GM19043 (cell line): Measurements from ENCODE around the gene TMEM238.

Source experiments
- ATAC-seq: cut with Tn5 transposase; IDR thresholded peaks from one replicate; pipeline ENCODE4 v1.9.1; 2021; ENCODE audit warnings: low read depth; ENCODE audit not compliant: unreplicated experiment

Gene TMEM238

GRCh38 chr19:55360902-55361301 is 23.2 kb downstream of the TMEM238 start:
- no peak for ATAC-seq

- ATAC-seq = no peak
Measured at GRCh38 chr19:55358943-55359908, 24.9 kb downstream of the TMEM238 start.

DNA sequence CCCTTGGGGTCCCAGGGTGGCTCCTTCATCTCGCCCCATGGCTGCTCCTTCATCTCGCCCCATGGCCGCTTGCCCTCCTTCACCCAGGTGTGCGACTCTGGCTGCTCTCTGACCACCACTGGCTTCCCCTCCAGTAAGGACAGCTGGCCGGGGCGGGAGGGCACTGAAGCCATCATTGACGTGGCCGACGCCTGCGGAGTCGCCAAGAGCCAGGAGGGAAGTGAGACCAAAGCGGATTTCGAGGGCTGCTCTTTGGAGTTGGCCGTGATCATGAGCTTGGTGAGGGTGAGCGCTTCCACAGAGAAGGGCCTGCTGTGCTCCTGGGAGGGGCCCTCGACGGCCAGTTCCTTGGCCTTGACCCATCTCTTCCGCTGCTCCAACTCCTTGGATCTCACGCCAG is 25.6 kb downstream of the TMEM238 start:
- ATAC-seq = no peak

- ATAC-seq = no peak
Measured at GRCh38 chr19:55355213-55355821, 28.8 kb downstream of the TMEM238 start.

GRCh38 chr19:55354698-55355212 is 29.3 kb downstream of the TMEM238 start, which contains the start of gene COX6B2:
COX6B2 (minus strand) TSS chr19:55354719; CDS start chr19:55354521, 198 bp downstream.
- no peak for ATAC-seq

- ATAC-seq = no peak
Measured at GRCh38 chr19:55353803-55354697, 30.0 kb downstream of the TMEM238 start.

- no peak for ATAC-seq
Measured at GRCh38 chr19:55353356-55353802, 30.7 kb downstream of the TMEM238 start.

GRCh38 chr19:55352549-55353145 is 31.4 kb downstream of the TMEM238 start:
- no peak for ATAC-seq

GRCh38 chr19:55352040-55352439 is 32.1 kb downstream of the TMEM238 start:
- ATAC-seq = no peak

GRCh38 chr19:55350620-55351315 is 33.3 kb downstream of the TMEM238 start:
- ATAC-seq = no peak

- no peak for ATAC-seq
Measured at GRCh38 chr19:55348317-55349034, 35.6 kb downstream of the TMEM238 start.

- no peak for ATAC-seq
Measured at GRCh38 chr19:55347442-55348009, 36.6 kb downstream of the TMEM238 start.

DNA sequence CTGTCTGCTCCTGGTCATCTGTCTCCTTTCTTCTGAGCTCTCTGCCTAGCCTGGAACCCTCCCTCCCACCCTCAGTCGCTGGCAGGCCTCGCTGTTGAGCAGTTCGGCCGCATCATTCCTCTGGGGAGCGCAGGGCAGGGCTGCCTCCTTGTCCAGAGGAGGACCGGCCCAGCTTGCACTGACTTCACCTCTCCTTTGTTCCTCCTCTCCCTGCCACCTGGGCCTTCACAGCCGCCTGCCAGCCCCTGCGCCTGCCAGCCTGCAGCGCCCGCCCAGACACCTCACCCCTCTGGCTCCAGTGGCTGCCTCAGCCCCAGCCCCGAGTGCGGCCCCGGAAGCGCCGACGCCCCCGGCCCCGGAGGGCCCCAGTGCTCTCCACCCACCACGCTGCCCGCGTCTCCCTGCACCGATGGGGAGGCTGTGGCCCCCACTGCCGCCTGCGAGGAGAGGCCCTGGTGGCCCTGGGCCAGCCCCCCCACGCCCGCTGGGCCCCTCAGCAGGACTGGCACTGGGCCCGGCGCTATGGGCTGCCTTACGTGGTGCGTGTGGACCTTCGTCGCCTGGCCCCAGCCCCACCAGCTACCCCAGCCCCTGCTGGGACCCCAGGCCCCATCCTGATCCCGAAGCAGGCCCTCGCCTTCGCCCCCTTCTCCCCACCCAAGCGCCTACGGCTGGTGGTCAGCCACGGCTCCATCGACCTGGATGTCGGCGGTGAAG is 37.2 kb downstream of the TMEM238 start:
- no peak for ATAC-seq

DNA sequence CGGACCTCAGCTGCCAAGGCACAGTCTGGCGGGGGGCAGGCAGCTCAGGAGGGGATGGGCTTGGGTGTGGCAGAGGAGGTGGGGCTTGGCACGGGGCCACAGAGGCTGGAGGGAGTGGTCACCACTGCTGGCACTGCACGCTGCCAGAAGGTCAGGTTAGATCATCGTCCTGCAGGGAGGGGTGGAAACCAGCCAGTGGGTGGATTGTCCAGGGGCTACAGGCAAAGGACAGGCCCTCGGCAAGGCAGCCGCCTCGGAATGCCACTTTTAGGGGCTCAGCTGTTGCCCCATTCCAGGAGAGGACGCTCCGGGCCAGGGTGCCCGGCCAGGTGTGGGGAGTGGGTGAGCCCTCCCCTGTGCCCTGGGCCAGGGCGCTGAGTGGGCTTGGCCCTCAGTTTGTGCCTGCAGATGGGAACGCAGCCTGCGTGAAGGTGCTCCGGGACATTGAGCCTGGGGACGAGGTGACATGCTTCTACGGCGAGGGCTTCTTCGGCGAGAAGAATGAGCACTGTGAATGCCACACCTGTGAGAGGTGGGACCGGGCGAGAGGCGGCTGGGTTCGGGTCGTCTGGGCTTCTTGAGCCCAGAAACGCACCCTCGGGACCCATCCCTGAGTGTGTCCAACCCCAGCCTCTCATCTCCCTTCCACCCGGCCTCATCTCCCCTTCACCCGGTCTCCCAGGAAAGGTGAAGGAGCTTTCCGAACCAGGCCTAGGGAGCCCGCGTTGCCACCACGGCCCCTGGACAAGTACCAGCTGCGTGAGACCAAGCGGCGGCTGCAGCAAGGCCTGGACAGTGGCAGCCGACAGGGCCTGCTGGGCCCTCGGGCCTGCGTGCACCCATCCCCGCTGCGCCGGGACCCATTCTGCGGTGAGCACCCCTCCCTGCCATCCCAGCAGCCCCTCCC is 38.0 kb downstream of the TMEM238 start:
- no peak for ATAC-seq

GRCh38 chr19:55345101-55345817 is 38.8 kb downstream of the TMEM238 start:
- ATAC-seq = no peak

- ATAC-seq = no peak
Measured at GRCh38 chr19:55344444-55344843, 39.6 kb downstream of the TMEM238 start.
